ENCODE data around the gene ADD1.

DNA sequence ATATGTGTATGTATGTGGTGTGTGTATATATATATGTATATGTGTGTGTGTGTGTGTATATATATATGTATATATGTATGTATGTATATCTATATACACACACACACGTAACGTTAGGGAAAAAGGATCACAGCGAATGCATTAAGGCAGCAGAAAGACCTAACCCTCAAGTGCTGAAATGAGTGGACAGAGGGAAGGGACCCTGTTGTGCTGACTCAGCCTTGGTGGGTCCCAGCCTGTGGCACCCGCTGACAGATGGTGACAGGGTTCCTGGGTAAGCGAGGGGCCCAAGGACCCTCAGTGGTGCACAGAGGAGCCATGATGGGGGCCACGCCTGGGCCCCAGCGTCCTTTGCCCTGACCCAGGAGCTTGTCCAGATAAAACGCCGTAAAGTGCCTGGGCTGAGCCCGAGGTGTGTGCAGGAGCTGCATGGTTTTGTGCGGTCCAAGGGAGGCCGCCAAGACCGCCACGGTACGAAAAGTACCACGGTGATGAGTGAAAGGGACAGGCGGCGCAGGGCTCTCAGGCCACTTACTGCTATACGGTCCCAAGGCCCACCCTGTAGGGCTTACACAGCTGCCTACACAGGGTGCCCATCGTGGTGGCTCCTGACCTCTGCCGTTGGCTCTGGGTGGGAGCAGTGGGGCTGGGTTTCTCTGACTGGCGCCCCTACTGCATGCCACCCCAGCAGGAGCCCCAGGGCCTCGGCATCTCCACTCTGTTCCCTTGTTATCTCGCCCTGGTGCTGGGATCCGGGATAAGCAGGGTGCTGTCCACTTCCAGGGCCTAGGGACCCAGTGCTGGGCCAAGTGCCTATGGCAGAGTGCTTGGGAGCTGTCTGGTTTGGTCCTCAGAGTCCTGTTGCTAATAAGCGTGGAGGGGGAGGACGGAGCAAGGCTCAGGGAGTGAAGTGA is 40.8 kb upstream of the ADD1 start:
- TF ChIP-seq, protein P1, sequence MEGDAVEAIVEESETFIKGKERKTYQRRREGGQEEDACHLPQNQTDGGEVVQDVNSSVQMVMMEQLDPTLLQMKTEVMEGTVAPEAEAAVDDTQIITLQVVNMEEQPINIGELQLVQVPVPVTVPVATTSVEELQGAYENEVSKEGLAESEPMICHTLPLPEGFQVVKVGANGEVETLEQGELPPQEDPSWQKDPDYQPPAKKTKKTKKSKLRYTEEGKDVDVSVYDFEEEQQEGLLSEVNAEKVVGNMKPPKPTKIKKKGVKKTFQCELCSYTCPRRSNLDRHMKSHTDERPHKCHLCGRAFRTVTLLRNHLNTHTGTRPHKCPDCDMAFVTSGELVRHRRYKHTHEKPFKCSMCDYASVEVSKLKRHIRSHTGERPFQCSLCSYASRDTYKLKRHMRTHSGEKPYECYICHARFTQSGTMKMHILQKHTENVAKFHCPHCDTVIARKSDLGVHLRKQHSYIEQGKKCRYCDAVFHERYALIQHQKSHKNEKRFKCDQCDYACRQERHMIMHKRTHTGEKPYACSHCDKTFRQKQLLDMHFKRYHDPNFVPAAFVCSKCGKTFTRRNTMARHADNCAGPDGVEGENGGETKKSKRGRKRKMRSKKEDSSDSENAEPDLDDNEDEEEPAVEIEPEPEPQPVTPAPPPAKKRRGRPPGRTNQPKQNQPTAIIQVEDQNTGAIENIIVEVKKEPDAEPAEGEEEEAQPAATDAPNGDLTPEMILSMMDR (IDR thresholded peaks at IDR 0.05; ENCODE audit: low read depth, low read length, poor library complexity, severe bottlenecking) = no peak
- no peak for TF ChIP-seq EZH2phosphoT487 (IDR thresholded peaks at IDR 0.05; ENCODE audit: borderline replicate concordance, low read length)

All from DOHH2 (cell line).